ENCODE data around the gene FMO1. TPM values are rescaled to one million over a fixed set of nuclear protein-coding genes. Genes with fewer than 3 reads are reported as not detected.

Gene FMO1
- polyA plus RNA-seq, 1 donor from 2014 or later = not detected

DNA sequence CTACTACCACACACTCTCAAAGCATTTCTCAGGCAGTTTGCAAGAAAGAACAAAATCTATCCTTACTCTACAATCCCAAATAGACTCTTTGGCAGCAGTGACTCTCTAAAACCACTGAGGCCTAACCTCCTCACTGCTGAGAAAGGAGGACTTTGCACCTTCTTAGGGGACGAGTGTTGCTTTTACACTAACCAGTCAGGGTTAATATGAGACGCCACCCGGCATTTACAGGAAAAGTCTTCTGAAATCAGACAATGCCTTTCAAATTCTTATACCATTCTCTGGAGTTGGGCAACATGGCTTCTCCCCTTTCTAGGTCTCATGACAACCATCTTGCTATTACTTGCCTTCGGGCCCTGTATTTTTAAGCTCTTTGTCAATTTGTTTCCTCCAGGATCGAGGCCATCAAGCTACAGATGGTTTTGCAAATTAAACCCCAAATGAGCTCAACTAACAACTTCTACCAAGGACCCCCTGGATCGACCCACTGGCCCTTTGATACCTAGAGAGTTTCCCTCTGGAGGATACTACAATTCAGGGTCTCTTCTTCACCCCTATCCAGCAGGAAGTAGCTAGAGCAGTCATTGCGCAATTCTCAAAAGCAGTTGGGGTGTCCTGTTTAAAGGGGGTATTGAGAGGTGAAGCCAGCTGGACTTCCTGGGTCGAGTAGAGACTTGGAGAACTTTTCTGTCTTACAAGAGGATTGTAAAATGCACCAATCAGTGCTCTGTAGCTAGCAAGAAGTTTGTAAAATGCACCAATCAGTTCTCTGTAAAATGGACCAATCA, 63.7 kb downstream of the FMO1 start (continued):
- TF ChIP-seq, protein P1, sequence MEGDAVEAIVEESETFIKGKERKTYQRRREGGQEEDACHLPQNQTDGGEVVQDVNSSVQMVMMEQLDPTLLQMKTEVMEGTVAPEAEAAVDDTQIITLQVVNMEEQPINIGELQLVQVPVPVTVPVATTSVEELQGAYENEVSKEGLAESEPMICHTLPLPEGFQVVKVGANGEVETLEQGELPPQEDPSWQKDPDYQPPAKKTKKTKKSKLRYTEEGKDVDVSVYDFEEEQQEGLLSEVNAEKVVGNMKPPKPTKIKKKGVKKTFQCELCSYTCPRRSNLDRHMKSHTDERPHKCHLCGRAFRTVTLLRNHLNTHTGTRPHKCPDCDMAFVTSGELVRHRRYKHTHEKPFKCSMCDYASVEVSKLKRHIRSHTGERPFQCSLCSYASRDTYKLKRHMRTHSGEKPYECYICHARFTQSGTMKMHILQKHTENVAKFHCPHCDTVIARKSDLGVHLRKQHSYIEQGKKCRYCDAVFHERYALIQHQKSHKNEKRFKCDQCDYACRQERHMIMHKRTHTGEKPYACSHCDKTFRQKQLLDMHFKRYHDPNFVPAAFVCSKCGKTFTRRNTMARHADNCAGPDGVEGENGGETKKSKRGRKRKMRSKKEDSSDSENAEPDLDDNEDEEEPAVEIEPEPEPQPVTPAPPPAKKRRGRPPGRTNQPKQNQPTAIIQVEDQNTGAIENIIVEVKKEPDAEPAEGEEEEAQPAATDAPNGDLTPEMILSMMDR (IDR thresholded peaks at IDR 0.05; ENCODE audit: poor library complexity, severe bottlenecking) = no peak
- TF ChIP-seq POLR2AphosphoS5 (IDR thresholded peaks at IDR 0.05) = no peak
- TF ChIP-seq RAD21 (conservative IDR thresholded peaks at IDR 0.05) = no peak
- no peak for TF ChIP-seq TAF1 (IDR thresholded peaks at IDR 0.05; ENCODE audit: low read depth)

DNA sequence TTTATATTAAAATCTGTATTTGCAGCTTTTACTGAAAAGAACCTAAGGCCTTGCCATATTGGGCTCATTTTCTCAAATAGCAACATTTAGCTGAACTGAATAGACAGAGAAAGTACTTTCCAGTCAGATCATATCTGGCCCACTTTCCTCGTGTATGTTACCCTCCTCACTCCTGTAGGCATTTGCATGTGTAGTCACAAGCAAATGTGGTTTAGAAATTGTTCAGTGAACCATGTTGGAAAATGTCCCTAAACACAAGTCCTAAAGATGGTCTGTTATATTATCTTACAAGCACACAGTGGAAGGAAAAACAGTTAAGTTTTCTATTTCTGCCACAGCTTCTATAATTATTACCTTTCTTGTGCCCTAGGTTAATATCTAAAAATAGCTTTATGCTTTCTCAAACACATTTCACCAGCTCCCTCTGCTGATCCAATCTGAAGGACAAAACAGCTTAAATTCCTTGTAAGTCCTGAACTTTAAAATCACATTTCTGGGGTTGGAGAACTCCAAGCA, 65.1 kb downstream of the FMO1 start:
- Histone ChIP-seq H3K4me3 (ENCODE audit: low read length) (no peak overlapping the region), H3K79me2 (replicated peaks; ENCODE audit: insufficient read depth, low read length) (no peaks in the 10 kb centered on the region), H3K9me3 (ENCODE audit: low read length) (no peaks in the 10 kb centered on the region), H3F3A (ENCODE audit: insufficient read depth, low read length, poor library complexity, severe bottlenecking) (no peaks in the 10 kb centered on the region), H3K4me2 (ENCODE audit: low read length) (no peak overlapping the region), H3K9me2 (ENCODE audit: insufficient read depth, low read length) (no peaks in the 10 kb centered on the region), H3K27me3 (ENCODE audit: insufficient read depth, low read depth, low read length) (no peaks in the 10 kb centered on the region), H2AFZ (ENCODE audit: low read depth, low read length) (no peak overlapping the region), H3K27ac (ENCODE audit: low read length) (no peak overlapping the region), H3K9ac (ENCODE audit: low read length) (no peak overlapping the region), H4K20me1 (ENCODE audit: insufficient read depth) (no peaks in the 10 kb centered on the region), H3K36me3 (ENCODE audit: insufficient read depth, low read length) (no peaks in the 10 kb centered on the region)
- TF ChIP-seq POLR2AphosphoS5 (IDR thresholded peaks at IDR 0.05) (no peak), SMC3 (conservative IDR thresholded peaks at IDR 0.05; ENCODE audit: poor library complexity) (no peak), RAD21 (conservative IDR thresholded peaks at IDR 0.05) (no peak), TAF1 (IDR thresholded peaks at IDR 0.05; ENCODE audit: low read depth) (no peak), EZH2 (IDR thresholded peaks at IDR 0.05; ENCODE audit: borderline replicate concordance, insufficient read depth, low read length, poor library complexity, severe bottlenecking) (no peak), MXI1 (conservative IDR thresholded peaks at IDR 0.05; ENCODE audit: poor library complexity, severe bottlenecking) (no peak), EP300 (conservative IDR thresholded peaks at IDR 0.05; ENCODE audit: poor library complexity, severe bottlenecking) (no peak)
- TF ChIP-seq, protein P1 (IDR thresholded peaks at IDR 0.05; ENCODE audit: poor library complexity, severe bottlenecking) = no peak
- TF ChIP-seq, protein P2, sequence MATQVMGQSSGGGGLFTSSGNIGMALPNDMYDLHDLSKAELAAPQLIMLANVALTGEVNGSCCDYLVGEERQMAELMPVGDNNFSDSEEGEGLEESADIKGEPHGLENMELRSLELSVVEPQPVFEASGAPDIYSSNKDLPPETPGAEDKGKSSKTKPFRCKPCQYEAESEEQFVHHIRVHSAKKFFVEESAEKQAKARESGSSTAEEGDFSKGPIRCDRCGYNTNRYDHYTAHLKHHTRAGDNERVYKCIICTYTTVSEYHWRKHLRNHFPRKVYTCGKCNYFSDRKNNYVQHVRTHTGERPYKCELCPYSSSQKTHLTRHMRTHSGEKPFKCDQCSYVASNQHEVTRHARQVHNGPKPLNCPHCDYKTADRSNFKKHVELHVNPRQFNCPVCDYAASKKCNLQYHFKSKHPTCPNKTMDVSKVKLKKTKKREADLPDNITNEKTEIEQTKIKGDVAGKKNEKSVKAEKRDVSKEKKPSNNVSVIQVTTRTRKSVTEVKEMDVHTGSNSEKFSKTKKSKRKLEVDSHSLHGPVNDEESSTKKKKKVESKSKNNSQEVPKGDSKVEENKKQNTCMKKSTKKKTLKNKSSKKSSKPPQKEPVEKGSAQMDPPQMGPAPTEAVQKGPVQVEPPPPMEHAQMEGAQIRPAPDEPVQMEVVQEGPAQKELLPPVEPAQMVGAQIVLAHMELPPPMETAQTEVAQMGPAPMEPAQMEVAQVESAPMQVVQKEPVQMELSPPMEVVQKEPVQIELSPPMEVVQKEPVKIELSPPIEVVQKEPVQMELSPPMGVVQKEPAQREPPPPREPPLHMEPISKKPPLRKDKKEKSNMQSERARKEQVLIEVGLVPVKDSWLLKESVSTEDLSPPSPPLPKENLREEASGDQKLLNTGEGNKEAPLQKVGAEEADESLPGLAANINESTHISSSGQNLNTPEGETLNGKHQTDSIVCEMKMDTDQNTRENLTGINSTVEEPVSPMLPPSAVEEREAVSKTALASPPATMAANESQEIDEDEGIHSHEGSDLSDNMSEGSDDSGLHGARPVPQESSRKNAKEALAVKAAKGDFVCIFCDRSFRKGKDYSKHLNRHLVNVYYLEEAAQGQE (IDR thresholded peaks at IDR 0.05; ENCODE audit: borderline replicate concordance) = no peak
